ENCODE results near the gene SKP1. TPM values are rescaled to one million over a fixed set of nuclear protein-coding genes. Genes with fewer than 3 reads are reported as not detected.
"Not testable (repeated sequence)": the region's sequence is repeated elsewhere in the genome, so short reads cannot be mapped to it uniquely, and the experiment has no call there.

SKP1 gene
- total and polyA plus RNA-seq, 5 experiments from 2014 or later = 250 to 1,312 (median 1,138) TPM

- H3K27ac Mint-ChIP-seq = peak overlapping the region in 9 of 10 donors; percentile 52 to 99 (median 98)
- POLR2A ChIA-PET = interaction anchor here (0.8 to 4.3 kb wide), 20 partner anchors 11 to 1806 kb away, joined by 3 to 73 read pairs (median 10); partner anchors contain the start of genes JADE2, PCBD2, PPP2CA and SLC22A5
- H3K9me3 Mint-ChIP-seq = no peaks in the 10 kb centered on the region
- H3K36me3 Mint-ChIP-seq = peaks cover 0 to 41% (median 14%) of the 10 kb centered on the region in 3 donors
- ATAC-seq = no peak
- peak overlapping the region; percentile 93 to 99 (median 96) for H3K4me3 Mint-ChIP-seq
- H3K4me1 Mint-ChIP-seq = peaks cover 22 to 54% (median 42%) of the 10 kb centered on the region in 4 donors
- DNase-seq = no peak
- H3K27me3 Mint-ChIP-seq = no peaks in the 10 kb centered on the region
Measured at GRCh38 chr5:134174841-134175839, 1.6 kb downstream of the SKP1 start.

GRCh38 chr5:134171972-134172371 lies 4.8 kb downstream of the SKP1 start:
- no peak for ATAC-seq
- H3K9me3 Mint-ChIP-seq = no peaks in the 10 kb centered on the region
- H3K4me3 Mint-ChIP-seq = peak overlapping the region in 5 of 10 donors; percentile 5 to 62 (median 16)
- peaks cover 0 to 70% (median 19%) of the 10 kb centered on the region in 3 donors for H3K36me3 Mint-ChIP-seq
- peaks cover 27 to 66% (median 50%) of the 10 kb centered on the region in 4 donors for H3K4me1 Mint-ChIP-seq
- no peaks in the 10 kb centered on the region for H3K27me3 Mint-ChIP-seq
- no peak for DNase-seq
- peak overlapping the region in 5 of 10 donors; percentile 2 to 88 (median 65) for H3K27ac Mint-ChIP-seq
- POLR2A ChIA-PET = interaction anchor here (0.6 to 2.0 kb wide), 5 partner anchors 11 to 167 kb away, joined by 3 to 9 read pairs (median 4); partner anchors contain the start of gene VDAC1

GRCh38 chr5:134162592-134162991 lies 14.2 kb downstream of the SKP1 start:
- Mint-ChIP-seq H3K4me3 (no peak overlapping the region), H3K27me3 (no peaks in the 10 kb centered on the region), H3K9me3 (no peaks in the 10 kb centered on the region), H3K27ac (peak overlapping the region in 1 of 10 donors; percentile 37), H3K4me1 (peaks cover 18 to 58% (median 43%) of the 10 kb centered on the region in 4 donors), H3K36me3 (peaks cover 16 to 90% (median 41%) of the 10 kb centered on the region in 3 donors)
- POLR2A ChIA-PET = interaction anchor here (0.7 to 5.8 kb wide), 6 partner anchors 11 to 86 kb away, joined by 3 to 48 read pairs (median 8); partner anchors contain the start of genes PPP2CA and SKP1
- no peak for ATAC-seq
- DNase-seq = no peak

- H3K9me3 Mint-ChIP-seq = no peaks in the 10 kb centered on the region
- peaks cover 18 to 54% (median 44%) of the 10 kb centered on the region in 4 donors for H3K4me1 Mint-ChIP-seq
- peak overlapping the region in 5 of 10 donors; percentile 1 to 37 (median 8) for H3K27ac Mint-ChIP-seq
- POLR2A ChIA-PET = interaction anchor here (0.8 to 5.8 kb wide), 6 partner anchors 8 to 64 kb away, joined by 3 to 48 read pairs (median 6); partner anchors contain the start of genes PPP2CA and SKP1
- ATAC-seq = no peak
- no peaks in the 10 kb centered on the region for H3K27me3 Mint-ChIP-seq
- no peak for DNase-seq
- H3K36me3 Mint-ChIP-seq = peaks cover 16 to 91% (median 36%) of the 10 kb centered on the region in 3 donors
- no peak overlapping the region for H3K4me3 Mint-ChIP-seq
Measured at GRCh38 chr5:134161513-134162395, 15.0 kb downstream of the SKP1 start.

GRCh38 chr5:134153657-134154056 lies 23.1 kb downstream of the SKP1 start:
- no peak for ATAC-seq
- peaks cover 4 to 86% (median 18%) of the 10 kb centered on the region in 3 donors for H3K36me3 Mint-ChIP-seq
- H3K27ac Mint-ChIP-seq = peak overlapping the region in 8 of 10 donors; percentile 44 to 89 (median 78)
- no peaks in the 10 kb centered on the region for H3K27me3 Mint-ChIP-seq
- H3K4me1 Mint-ChIP-seq = peaks cover 36 to 84% (median 79%) of the 10 kb centered on the region in 4 donors
- POLR2A ChIA-PET = interaction anchor here (0.7 to 6.2 kb wide), 6 partner anchors 9 to 71 kb away, joined by 3 to 73 read pairs (median 8); partner anchors contain the start of gene SKP1
- DNase-seq = no peak
- no peaks in the 10 kb centered on the region for H3K9me3 Mint-ChIP-seq
- H3K4me3 Mint-ChIP-seq = peak overlapping the region in 5 of 10 donors; percentile 13 to 58 (median 34)

GRCh38 chr5:134153241-134153640 lies 23.5 kb downstream of the SKP1 start:
- H3K4me1 Mint-ChIP-seq = peaks cover 36 to 83% (median 76%) of the 10 kb centered on the region in 4 donors
- POLR2A ChIA-PET = interaction anchor here (1.1 to 6.2 kb wide), 5 partner anchors 10 to 71 kb away, joined by 3 to 73 read pairs (median 9); partner anchors contain the start of gene SKP1

GRCh38 chr5:134152173-134152832 lies 24.4 kb downstream of the SKP1 start:
- not testable (repeated sequence) for DNase-seq, ATAC-seq, H3K9me3 Mint-ChIP-seq, H3K27me3 Mint-ChIP-seq
- peaks cover 32 to 79% (median 69%) of the 10 kb centered on the region in 4 donors for H3K4me1 Mint-ChIP-seq
- H3K4me3 Mint-ChIP-seq = peak overlapping the region in 9 of 10 donors; percentile 10 to 56 (median 33)
- peak overlapping the region; percentile 73 to 92 (median 84) for H3K27ac Mint-ChIP-seq
- H3K36me3 Mint-ChIP-seq = peaks cover 0 to 76% (median 13%) of the 10 kb centered on the region in 3 donors
- POLR2A ChIA-PET = interaction anchor here (0.6 to 6.2 kb wide), 5 partner anchors 10 to 790 kb away, joined by 3 to 73 read pairs (median 6); partner anchors contain the start of gene SKP1

More at GRCh38 chr5:134153241-134153640, 23.5 kb downstream of the SKP1 start:
- ATAC-seq (no peak), DNase-seq (no peak)
- Mint-ChIP-seq H3K27me3 (no peaks in the 10 kb centered on the region), H3K9me3 (no peaks in the 10 kb centered on the region), H3K27ac (peak overlapping the region in 8 of 10 donors; percentile 44 to 89 (median 81)), H3K36me3 (peaks cover 4 to 82% (median 18%) of the 10 kb centered on the region in 3 donors), H3K4me3 (peak overlapping the region in 4 of 10 donors; percentile 31 to 58 (median 37))

- POLR2A ChIA-PET = interaction anchor here (5.7 to 6.2 kb wide), 2 partner anchors 11 to 24 kb away, joined by 48 to 73 read pairs; partner anchors contain the start of gene SKP1
- Mint-ChIP-seq H3K36me3 (peaks cover 0 to 77% (median 13%) of the 10 kb centered on the region in 3 donors), H3K4me1 (peaks cover 35 to 85% (median 71%) of the 10 kb centered on the region in 4 donors), H3K27me3 (no peaks in the 10 kb centered on the region), H3K9me3 (no peaks in the 10 kb centered on the region), H3K4me3 (peak overlapping the region in 9 of 10 donors; percentile 36 to 70 (median 55)), H3K27ac (peak overlapping the region; percentile 2 to 92 (median 88))
- ATAC-seq (no peak), DNase-seq (no peak)
Measured at GRCh38 chr5:134151723-134152122, 25.0 kb downstream of the SKP1 start.

- Mint-ChIP-seq H3K27me3 (no peaks in the 10 kb centered on the region), H3K4me3 (peak overlapping the region in 8 of 10 donors; percentile 8 to 72 (median 47)), H3K9me3 (no peaks in the 10 kb centered on the region), H3K4me1 (peaks cover 30 to 86% (median 69%) of the 10 kb centered on the region in 4 donors), H3K36me3 (peaks cover 0 to 76% (median 18%) of the 10 kb centered on the region in 3 donors), H3K27ac (peak overlapping the region; percentile 81 to 94 (median 91))
- peak in 2 of 10 donors; percentile 34 to 64 for DNase-seq
- POLR2A ChIA-PET = interaction anchor here (0.6 to 6.2 kb wide), 9 partner anchors 9 to 970 kb away, joined by 3 to 73 read pairs (median 9); partner anchors contain the start of genes PPP2CA, SKP1 and VDAC1
- ATAC-seq = peak in 1 of 2 donors; percentile 13
Measured at GRCh38 chr5:134149571-134150303, 27.0 kb downstream of the SKP1 start.

GRCh38 chr5:134148986-134149539 lies 27.7 kb downstream of the SKP1 start:
- POLR2A ChIA-PET = interaction anchor here (0.6 to 6.2 kb wide), 7 partner anchors 10 to 970 kb away, joined by 3 to 73 read pairs (median 14); partner anchors contain the start of genes PPP2CA, SKP1 and VDAC1
- ATAC-seq (no peak), DNase-seq (no peak)
- H3K4me1 Mint-ChIP-seq = peaks cover 31 to 88% (median 69%) of the 10 kb centered on the region in 4 donors
- H3K9me3 Mint-ChIP-seq = no peaks in the 10 kb centered on the region
- peak overlapping the region; percentile 81 to 94 (median 91) for H3K27ac Mint-ChIP-seq
- peaks cover 0 to 78% (median 15%) of the 10 kb centered on the region in 3 donors for H3K36me3 Mint-ChIP-seq
- no peaks in the 10 kb centered on the region for H3K27me3 Mint-ChIP-seq
- H3K4me3 Mint-ChIP-seq = peak overlapping the region in 4 of 10 donors; percentile 8 to 72 (median 14)
